OCI-LY3 (cell line): ENCODE measurements around the gene FTCDNL1.

Source experiments
- EZH2phosphoT487 ChIP-seq: fragments of 200-600 bp; shearing (Covaris generic); IDR thresholded peaks from 2 replicates; pipeline ENCODE4 v1.6.1; 2018; ENCODE audit warnings: antibody characterized with exemption, mixed run types, low read depth
- TF ChIP-seq, protein P1 (sequence below): fragments of 200-600, 300-600 bp; sonication (generic); IDR thresholded peaks from 2 replicates; pipeline ENCODE4 v1.5.1; 2014; ENCODE audit warnings: antibody characterized with exemption, low read length, low read depth

DNA sequence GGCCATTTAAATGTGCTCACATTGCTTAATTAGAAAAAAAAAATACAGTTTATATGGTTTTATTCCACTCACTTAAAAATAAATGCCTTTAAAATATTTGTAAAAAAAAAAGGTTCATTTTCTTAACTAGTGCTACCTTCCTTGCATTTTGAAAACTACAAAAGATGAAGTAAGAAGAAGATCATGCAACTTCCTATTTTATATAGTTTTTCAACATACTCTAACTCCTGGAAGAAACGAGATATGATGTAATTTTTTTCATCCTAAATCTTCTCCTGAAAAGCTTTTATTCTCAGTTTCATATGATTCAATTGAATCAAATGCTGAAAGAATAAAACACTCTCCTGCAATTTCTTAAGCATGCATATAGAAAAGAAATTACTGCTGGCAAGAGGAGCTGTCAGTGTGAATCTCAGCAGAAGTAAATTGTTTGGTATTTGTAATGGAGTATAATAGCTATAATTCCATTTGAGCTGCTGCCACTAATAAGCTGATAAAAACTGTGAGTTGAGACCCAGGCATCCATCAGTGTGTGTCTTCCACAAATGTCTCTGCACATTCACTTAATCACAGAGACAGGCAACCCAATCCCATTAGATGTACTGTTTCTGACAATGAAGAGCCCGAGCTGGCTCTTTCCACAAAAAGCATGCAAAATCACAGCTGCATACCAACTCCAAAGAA lies 3.7 kb downstream of the FTCDNL1 start:
- TF ChIP-seq, protein P1, sequence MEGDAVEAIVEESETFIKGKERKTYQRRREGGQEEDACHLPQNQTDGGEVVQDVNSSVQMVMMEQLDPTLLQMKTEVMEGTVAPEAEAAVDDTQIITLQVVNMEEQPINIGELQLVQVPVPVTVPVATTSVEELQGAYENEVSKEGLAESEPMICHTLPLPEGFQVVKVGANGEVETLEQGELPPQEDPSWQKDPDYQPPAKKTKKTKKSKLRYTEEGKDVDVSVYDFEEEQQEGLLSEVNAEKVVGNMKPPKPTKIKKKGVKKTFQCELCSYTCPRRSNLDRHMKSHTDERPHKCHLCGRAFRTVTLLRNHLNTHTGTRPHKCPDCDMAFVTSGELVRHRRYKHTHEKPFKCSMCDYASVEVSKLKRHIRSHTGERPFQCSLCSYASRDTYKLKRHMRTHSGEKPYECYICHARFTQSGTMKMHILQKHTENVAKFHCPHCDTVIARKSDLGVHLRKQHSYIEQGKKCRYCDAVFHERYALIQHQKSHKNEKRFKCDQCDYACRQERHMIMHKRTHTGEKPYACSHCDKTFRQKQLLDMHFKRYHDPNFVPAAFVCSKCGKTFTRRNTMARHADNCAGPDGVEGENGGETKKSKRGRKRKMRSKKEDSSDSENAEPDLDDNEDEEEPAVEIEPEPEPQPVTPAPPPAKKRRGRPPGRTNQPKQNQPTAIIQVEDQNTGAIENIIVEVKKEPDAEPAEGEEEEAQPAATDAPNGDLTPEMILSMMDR: no peak
- TF ChIP-seq EZH2phosphoT487: no peak
